GM12878 (cell line): Measurements from ENCODE around the gene HECTD4.

Source experiments
- CTCF ChIP-seq, 3 experiments: IDR thresholded peaks in 2 of 3; conservative IDR thresholded peaks in 1 of 3; 2 replicates each; pipeline ENCODE4 v1.5.1; 2011; ENCODE audit warnings: low read depth in 3 of 3, low read length in 3 of 3, mild to moderate bottlenecking in 3 of 3, control low read depth in 2 of 3, moderate library complexity in 2 of 3, inconsistent platforms in 1 of 3, mixed read lengths in 1 of 3; ENCODE audit not compliant: control insufficient read depth in 2 of 3, insufficient read depth in 1 of 3; ENCODE audit errors: extremely low read depth in 1 of 3
- JUND ChIP-seq: IDR thresholded peaks from 2 replicates; pipeline ENCODE4 v1.6.1; 2012; ENCODE audit warnings: low read depth, mild to moderate bottlenecking, low read length, improper control_type of control experiment, moderate library complexity
- NBN ChIP-seq: fragments of 450-650 bp; IDR thresholded peaks from 2 replicates; pipeline ENCODE4 v1.6.1; 2016
- NRF1 ChIP-seq: conservative IDR thresholded peaks from 2 replicates; pipeline ENCODE4 v1.6.1; 2011; ENCODE audit warnings: mild to moderate bottlenecking, low read depth, low read length, improper control_type of control experiment
- POLR2A ChIP-seq: IDR thresholded peaks from 2 replicates; pipeline ENCODE4 v1.6.1; 2011; ENCODE audit warnings: low read depth, mild to moderate bottlenecking, low read length
- ZNF217 ChIP-seq: fragments of 450-650 bp; IDR thresholded peaks from 2 replicates; pipeline ENCODE4 v1.6.1; 2017; ENCODE audit warnings: antibody characterized with exemption, mild to moderate bottlenecking
- TF ChIP-seq, protein P1 (sequence below): fragments of 150-350 bp; IDR thresholded peaks from 2 replicates; pipeline ENCODE4 v1.6.1; 2016; ENCODE audit warnings: low read depth, low read length
- TF ChIP-seq, protein P2 (sequence below): IDR thresholded peaks from 2 replicates; pipeline ENCODE4 v1.6.1; 2012; ENCODE audit warnings: mild to moderate bottlenecking, low read depth, low read length

DNA sequence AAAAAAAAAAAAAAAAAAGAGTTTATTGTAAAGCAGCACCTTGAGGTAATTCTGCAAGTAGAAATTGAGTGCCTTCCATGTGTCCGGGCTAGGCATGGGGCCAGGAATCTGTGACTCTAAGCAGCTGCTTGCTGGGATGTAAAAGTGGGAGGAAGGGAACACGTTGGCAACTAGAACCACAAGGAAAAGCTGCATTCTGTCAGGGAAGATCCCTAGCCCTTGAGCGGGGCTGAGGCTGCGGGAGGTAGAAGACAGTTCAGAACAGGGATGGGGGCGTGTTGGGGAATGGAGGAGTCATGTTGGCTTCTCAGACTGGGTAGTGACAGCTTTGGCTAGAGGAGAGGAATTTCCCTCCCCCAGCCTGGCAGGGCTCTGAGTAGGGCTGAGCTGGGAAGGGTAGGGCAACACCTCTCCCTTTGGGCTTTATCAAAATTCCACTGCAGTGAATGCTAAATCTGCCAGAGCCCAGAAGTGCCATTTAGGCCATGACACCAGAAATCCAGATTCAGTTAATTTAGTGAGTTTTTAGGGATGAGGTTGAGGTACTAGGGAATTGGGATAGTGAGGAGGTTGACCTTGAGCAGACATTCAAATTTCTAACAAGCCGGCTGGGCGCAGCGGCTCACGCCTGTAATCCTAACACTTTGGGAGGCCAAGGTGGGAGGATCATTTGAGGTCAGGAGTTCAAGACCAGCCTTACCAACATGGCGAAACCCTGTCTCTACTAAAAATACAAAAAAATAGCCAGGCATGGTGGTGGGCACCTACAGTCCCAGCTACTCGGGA is 260.3 kb downstream of the HECTD4 start:
- no peak for TF ChIP-seq JUND
- no peak for TF ChIP-seq ZNF217
- no peak for TF ChIP-seq NRF1
- TF ChIP-seq CTCF (IDR thresholded peaks at IDR 0.05 in 2 of 3, conservative IDR thresholded peaks at IDR 0.05 in 1 of 3; ENCODE audit: control insufficient read depth in 2 of 3, extremely low read depth in 1 of 3, insufficient read depth in 1 of 3, low read depth in 3 of 3, low read length in 3 of 3) = no peak
- TF ChIP-seq, protein P1, sequence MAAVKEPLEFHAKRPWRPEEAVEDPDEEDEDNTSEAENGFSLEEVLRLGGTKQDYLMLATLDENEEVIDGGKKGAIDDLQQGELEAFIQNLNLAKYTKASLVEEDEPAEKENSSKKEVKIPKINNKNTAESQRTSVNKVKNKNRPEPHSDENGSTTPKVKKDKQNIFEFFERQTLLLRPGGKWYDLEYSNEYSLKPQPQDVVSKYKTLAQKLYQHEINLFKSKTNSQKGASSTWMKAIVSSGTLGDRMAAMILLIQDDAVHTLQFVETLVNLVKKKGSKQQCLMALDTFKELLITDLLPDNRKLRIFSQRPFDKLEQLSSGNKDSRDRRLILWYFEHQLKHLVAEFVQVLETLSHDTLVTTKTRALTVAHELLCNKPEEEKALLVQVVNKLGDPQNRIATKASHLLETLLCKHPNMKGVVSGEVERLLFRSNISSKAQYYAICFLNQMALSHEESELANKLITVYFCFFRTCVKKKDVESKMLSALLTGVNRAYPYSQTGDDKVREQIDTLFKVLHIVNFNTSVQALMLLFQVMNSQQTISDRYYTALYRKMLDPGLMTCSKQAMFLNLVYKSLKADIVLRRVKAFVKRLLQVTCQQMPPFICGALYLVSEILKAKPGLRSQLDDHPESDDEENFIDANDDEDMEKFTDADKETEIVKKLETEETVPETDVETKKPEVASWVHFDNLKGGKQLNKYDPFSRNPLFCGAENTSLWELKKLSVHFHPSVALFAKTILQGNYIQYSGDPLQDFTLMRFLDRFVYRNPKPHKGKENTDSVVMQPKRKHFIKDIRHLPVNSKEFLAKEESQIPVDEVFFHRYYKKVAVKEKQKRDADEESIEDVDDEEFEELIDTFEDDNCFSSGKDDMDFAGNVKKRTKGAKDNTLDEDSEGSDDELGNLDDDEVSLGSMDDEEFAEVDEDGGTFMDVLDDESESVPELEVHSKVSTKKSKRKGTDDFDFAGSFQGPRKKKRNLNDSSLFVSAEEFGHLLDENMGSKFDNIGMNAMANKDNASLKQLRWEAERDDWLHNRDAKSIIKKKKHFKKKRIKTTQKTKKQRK = no peak
- TF ChIP-seq, protein P2, sequence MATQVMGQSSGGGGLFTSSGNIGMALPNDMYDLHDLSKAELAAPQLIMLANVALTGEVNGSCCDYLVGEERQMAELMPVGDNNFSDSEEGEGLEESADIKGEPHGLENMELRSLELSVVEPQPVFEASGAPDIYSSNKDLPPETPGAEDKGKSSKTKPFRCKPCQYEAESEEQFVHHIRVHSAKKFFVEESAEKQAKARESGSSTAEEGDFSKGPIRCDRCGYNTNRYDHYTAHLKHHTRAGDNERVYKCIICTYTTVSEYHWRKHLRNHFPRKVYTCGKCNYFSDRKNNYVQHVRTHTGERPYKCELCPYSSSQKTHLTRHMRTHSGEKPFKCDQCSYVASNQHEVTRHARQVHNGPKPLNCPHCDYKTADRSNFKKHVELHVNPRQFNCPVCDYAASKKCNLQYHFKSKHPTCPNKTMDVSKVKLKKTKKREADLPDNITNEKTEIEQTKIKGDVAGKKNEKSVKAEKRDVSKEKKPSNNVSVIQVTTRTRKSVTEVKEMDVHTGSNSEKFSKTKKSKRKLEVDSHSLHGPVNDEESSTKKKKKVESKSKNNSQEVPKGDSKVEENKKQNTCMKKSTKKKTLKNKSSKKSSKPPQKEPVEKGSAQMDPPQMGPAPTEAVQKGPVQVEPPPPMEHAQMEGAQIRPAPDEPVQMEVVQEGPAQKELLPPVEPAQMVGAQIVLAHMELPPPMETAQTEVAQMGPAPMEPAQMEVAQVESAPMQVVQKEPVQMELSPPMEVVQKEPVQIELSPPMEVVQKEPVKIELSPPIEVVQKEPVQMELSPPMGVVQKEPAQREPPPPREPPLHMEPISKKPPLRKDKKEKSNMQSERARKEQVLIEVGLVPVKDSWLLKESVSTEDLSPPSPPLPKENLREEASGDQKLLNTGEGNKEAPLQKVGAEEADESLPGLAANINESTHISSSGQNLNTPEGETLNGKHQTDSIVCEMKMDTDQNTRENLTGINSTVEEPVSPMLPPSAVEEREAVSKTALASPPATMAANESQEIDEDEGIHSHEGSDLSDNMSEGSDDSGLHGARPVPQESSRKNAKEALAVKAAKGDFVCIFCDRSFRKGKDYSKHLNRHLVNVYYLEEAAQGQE = no peak
- TF ChIP-seq NBN = no peak
- no peak for TF ChIP-seq POLR2A
